IMR-90 (cell line): Measurements from ENCODE around the gene FMN2. TPM values are rescaled to one million over a fixed set of nuclear protein-coding genes. Genes with fewer than 3 reads are reported as not detected.

Experiments used
- ATAC-seq: fragments of 200-7000 bp; cut with Tn5 transposase; 2 replicates; pipeline ENCODE4 v1.9.1; 2020; ENCODE audit warnings: low read depth, mild to moderate bottlenecking, moderate library complexity
- BruUV-seq: library from RNA; stranded (reverse); fragments of 400-500 nt; replicated peaks from 2 replicates; lab custom pipeline; 2021; lab: Mats Ljungman, UMichigan
- CTCF ChIA-PET: fragments of 300-600 bp; formaldehyde crosslinking; extraction: SDS; loops from one replicate; lab custom pipeline; 2021; ENCODE audit warnings: antibody characterized with exemption; lab: Yijun Ruan, JAX
- POLR2A ChIA-PET: fragments of 300-600 bp; sonication (Branson Sonifier 250); formaldehyde crosslinking; loops from one replicate; lab custom pipeline; 2022; ENCODE audit warnings: antibody characterized with exemption; ENCODE audit not compliant: unreplicated experiment; lab: Charles Lee
- DNase-seq: peaks from one replicate; pipeline ENCODE4 v3.0.0; 2013
- H2AFZ ChIP-seq: replicated peaks from 2 replicates; pipeline ENCODE3; 2013; ENCODE audit warnings: low read length, mild to moderate bottlenecking; ENCODE audit not compliant: poor library complexity
- H2AK5ac ChIP-seq: 2 replicates; pipeline ENCODE4 v1.6.1; 2013; ENCODE audit warnings: low read depth, low read length, inconsistent platforms
- H2AK9ac ChIP-seq: replicated peaks from 2 replicates; pipeline ENCODE3; 2013; ENCODE audit warnings: mild to moderate bottlenecking, low read depth, low read length, moderate library complexity; ENCODE audit not compliant: poor library complexity
- H2BK120ac ChIP-seq: 2 replicates; pipeline ENCODE4 v1.6.1; 2013; ENCODE audit warnings: low read depth, low read length, inconsistent platforms
- H2BK15ac ChIP-seq: 3 replicates; pipeline ENCODE4 v1.6.1; 2013; ENCODE audit warnings: low read depth, low read length, inconsistent platforms
- H2BK20ac ChIP-seq: 2 replicates; pipeline ENCODE4 v1.6.1; 2013; ENCODE audit warnings: low read depth, mild to moderate bottlenecking, inconsistent platforms, low read length, moderate library complexity
- H2BK5ac ChIP-seq: 2 replicates; pipeline ENCODE4 v1.6.1; 2013; ENCODE audit warnings: mild to moderate bottlenecking, low read depth, low read length, inconsistent platforms; ENCODE audit not compliant: poor library complexity, severe bottlenecking
- H3K14ac ChIP-seq: replicated peaks from 2 replicates; pipeline ENCODE4 v1.6.1; 2013; ENCODE audit warnings: low read depth, low read length, inconsistent platforms
- H3K18ac ChIP-seq: 2 replicates; pipeline ENCODE4 v1.6.1; 2013; ENCODE audit warnings: low read depth, low read length, control low read depth
- H3K23ac ChIP-seq: 2 replicates; pipeline ENCODE4 v1.6.1; 2013; ENCODE audit warnings: low read depth, low read length, inconsistent platforms
- H3K27ac ChIP-seq: 2 replicates; pipeline ENCODE4 v1.5.1; 2013; ENCODE audit warnings: mild to moderate bottlenecking, control low read depth, low read length; ENCODE audit not compliant: insufficient read depth
- H3K27me3 ChIP-seq: 2 replicates; pipeline ENCODE4 v1.6.1; 2013; ENCODE audit warnings: low read length; ENCODE audit not compliant: control insufficient read depth, insufficient read depth
- H3K36me3 ChIP-seq: 2 replicates; pipeline ENCODE4 v1.6.1; 2013; ENCODE audit warnings: low read length, mixed read lengths; ENCODE audit not compliant: control insufficient read depth, insufficient read depth
- H3K4ac ChIP-seq: 2 replicates; pipeline ENCODE4 v1.6.1; 2013; ENCODE audit warnings: low read depth, low read length, inconsistent platforms
- H3K4me1 ChIP-seq: 2 replicates; pipeline ENCODE4 v1.6.1; 2013; ENCODE audit warnings: low read length, mixed read lengths; ENCODE audit not compliant: control insufficient read depth, insufficient read depth
- H3K4me2 ChIP-seq: 2 replicates; pipeline ENCODE4 v1.6.1; 2013; ENCODE audit warnings: low read depth, mild to moderate bottlenecking, control low read depth, low read length, moderate library complexity
- H3K4me3 ChIP-seq: 2 replicates; pipeline ENCODE4 v1.5.1; 2013; ENCODE audit warnings: low read depth, mild to moderate bottlenecking, control low read depth, low read length, moderate library complexity; ENCODE audit not compliant: insufficient read depth
- H3K56ac ChIP-seq: 2 replicates; pipeline ENCODE4 v1.6.1; 2013; ENCODE audit warnings: low read length, inconsistent platforms; ENCODE audit not compliant: insufficient read depth; ENCODE audit errors: extremely low read depth
- H3K79me1 ChIP-seq, 2 experiments: 2 replicates each; pipeline ENCODE4 v1.6.1; 2013; ENCODE audit warnings: low read length in 2 of 2, inconsistent platforms in 1 of 2, low read depth in 1 of 2
- H3K9ac ChIP-seq: 2 replicates; pipeline ENCODE4 v1.6.1; 2013; ENCODE audit warnings: low read depth, low read length, control low read depth
- H3K9me1 ChIP-seq: 2 replicates; pipeline ENCODE4 v1.6.1; 2013; ENCODE audit warnings: low read length, inconsistent platforms; ENCODE audit not compliant: insufficient read depth
- H3K9me3 ChIP-seq: 2 replicates; pipeline ENCODE4 v1.6.1; 2013; ENCODE audit warnings: low read length; ENCODE audit not compliant: control insufficient read depth, insufficient read depth
- H4K20me1 ChIP-seq: 2 replicates; pipeline ENCODE4 v1.6.1; 2013; ENCODE audit warnings: low read length, inconsistent platforms; ENCODE audit not compliant: insufficient read depth
- H4K5ac ChIP-seq: 2 replicates; pipeline ENCODE4 v1.6.1; 2013; ENCODE audit warnings: mild to moderate bottlenecking, low read depth, low read length, control low read depth
- H4K8ac ChIP-seq, 2 experiments: 2 replicates each; pipeline ENCODE4 v1.6.1; 2013; ENCODE audit warnings: low read depth in 2 of 2, low read length in 2 of 2, control low read depth in 1 of 2, inconsistent platforms in 1 of 2
- H4K91ac ChIP-seq: 2 replicates; pipeline ENCODE4 v1.6.1; 2013; ENCODE audit warnings: low read depth, low read length, inconsistent platforms; ENCODE audit not compliant: insufficient read depth
- BHLHE40 ChIP-seq: fragments of 150-350 bp; IDR thresholded peaks from 2 replicates; pipeline ENCODE4 v1.6.1; 2016; ENCODE audit warnings: mild to moderate bottlenecking, low read depth, low read length
- CHD1 ChIP-seq: IDR thresholded peaks from 2 replicates; pipeline ENCODE4 v1.6.1; 2012; ENCODE audit warnings: low read depth, low read length, improper control_type of control experiment
- MAZ ChIP-seq: IDR thresholded peaks from 2 replicates; pipeline ENCODE4 v1.6.1; 2012; ENCODE audit warnings: low read depth, mild to moderate bottlenecking, low read length, improper control_type of control experiment, moderate library complexity, borderline replicate concordance
- POLR2A ChIP-seq: IDR thresholded peaks from 2 replicates; pipeline ENCODE4 v1.6.1; 2012; ENCODE audit warnings: mild to moderate bottlenecking, low read depth, low read length
- RFX5 ChIP-seq: IDR thresholded peaks from 2 replicates; pipeline ENCODE4 v1.8.0; 2012; ENCODE audit warnings: low read depth, mild to moderate bottlenecking, low read length, moderate library complexity
- WGBS, 2 experiments: methylation state at CpG; one replicate each; pipeline versions ENCODE4 v1.1.5 to v1.1.7; 2013; ENCODE audit warnings: missing lambda C conversion rate in 2 of 2; ENCODE audit not compliant: insufficient read length in 1 of 2; ENCODE audit errors: extremely low coverage in 2 of 2; 5-methylcytosine and 5-hydroxymethylcytosine counted together
- dilution Hi-C: fragments of 300-500 bp; cut with HindIII; formaldehyde crosslinking; loops from one replicate; pipeline ENCODE4 v1.14.3; 2018; ENCODE audit warnings: low sequenced_read_pairs; ENCODE audit not compliant: unreplicated experiment
- in situ Hi-C: fragments of 300-500 bp; cut with MboI; formaldehyde crosslinking; loops from 3 replicates; pipeline ENCODE4 v1.14.3; 2019; ENCODE audit warnings: low sequenced_read_pairs, inconsistent platforms, mixed read lengths
- intact Hi-C: fragments of 100-400 bp; cut with micrococcal nuclease; formaldehyde crosslinking; loops from 2 replicates; pipeline ENCODE4 v1.10.0; 2022
- polyA plus RNA-seq, 3 experiments: library from polyadenylated mRNA; depleted of rRNA; stranded (reverse); fragments of >200 nt; gene quantifications; 2 replicates each; pipeline ENCODE4 v1.2.3, GENCODE V29; 2012; ENCODE audit warnings: low replicate concordance in 1 of 3
- total RNA-seq: library from RNA; depleted of rRNA; stranded (reverse); fragments of >200 nt; gene quantifications from 2 replicates; pipeline ENCODE4 v1.2.3, GENCODE V29; 2012

The FMN2 gene
- total and polyA plus RNA-seq, 2 of the 4 experiments (the other 2 are of a cell fraction), result 29.0 to 35.8 TPM

GRCh38 chr1:240117930-240118329 lies 26.2 kb downstream of the FMN2 start:
- Histone ChIP-seq H2BK15ac (no peak overlapping the region), H3K4me1 (peaks cover 7% of the 10 kb centered on the region), H2BK120ac (no peak overlapping the region), H3K4me2 (no peak overlapping the region), H3K23ac (no peak overlapping the region), H3K9ac (no peak overlapping the region), H4K5ac (no peak overlapping the region), H3K79me1 (peaks cover 39 to 72% of the 10 kb centered on the region in 2 experiments), H4K20me1 (peaks cover 48% of the 10 kb centered on the region; the same call in 1 of the 2 replicates), H2AK9ac (no peak overlapping the region), H3K27ac (no peak overlapping the region), H3K9me3 (no peaks in the 10 kb centered on the region), H3K36me3 (no peaks in the 10 kb centered on the region), H2BK20ac (no peak overlapping the region), H4K8ac (no peak overlapping the region), H3K56ac (no peak overlapping the region), H4K91ac (no peak overlapping the region), H3K14ac (no peak overlapping the region), H2AFZ (no peak overlapping the region), H3K9me1 (0 out of 2 replicates have a peak, but pooled peaks cover 9% of the 10 kb centered on the region), H3K4ac (no peak overlapping the region), H3K18ac (no peak overlapping the region), H2BK5ac (no peak overlapping the region), H2AK5ac (no peak overlapping the region), H3K27me3 (no peaks in the 10 kb centered on the region), H3K4me3 (no peak overlapping the region)
- dilution Hi-C loops (no loop called here), intact Hi-C loops (no loop called here), in situ Hi-C loops (no loop called here)
- CTCF ChIA-PET, result no interaction called here
- no TSS peak for BruUV-seq
- WGBS, 2 experiments, result no CpG with 5 or more reads among the region's 3 CpGs
- POLR2A ChIA-PET, result no interaction called here
- TF ChIP-seq CHD1, result no peak
- TF ChIP-seq RFX5, result no peak
- no peak for TF ChIP-seq POLR2A
- TF ChIP-seq MAZ, result no peak
- TF ChIP-seq BHLHE40, result no peak
- no peak for ATAC-seq
- DNase-seq, result no peak
